ENCODE results near the gene ZNF512B. TPM values are rescaled to one million over a fixed set of nuclear protein-coding genes. Genes with fewer than 3 reads are reported as not detected.
"Not testable (repeated sequence)": the region's sequence is repeated elsewhere in the genome, so short reads cannot be mapped to it uniquely, and the experiment has no call there.

ZNF512B gene
- polyA plus RNA-seq, 1 donor from 2014 or later, result 0.30 TPM

DNA sequence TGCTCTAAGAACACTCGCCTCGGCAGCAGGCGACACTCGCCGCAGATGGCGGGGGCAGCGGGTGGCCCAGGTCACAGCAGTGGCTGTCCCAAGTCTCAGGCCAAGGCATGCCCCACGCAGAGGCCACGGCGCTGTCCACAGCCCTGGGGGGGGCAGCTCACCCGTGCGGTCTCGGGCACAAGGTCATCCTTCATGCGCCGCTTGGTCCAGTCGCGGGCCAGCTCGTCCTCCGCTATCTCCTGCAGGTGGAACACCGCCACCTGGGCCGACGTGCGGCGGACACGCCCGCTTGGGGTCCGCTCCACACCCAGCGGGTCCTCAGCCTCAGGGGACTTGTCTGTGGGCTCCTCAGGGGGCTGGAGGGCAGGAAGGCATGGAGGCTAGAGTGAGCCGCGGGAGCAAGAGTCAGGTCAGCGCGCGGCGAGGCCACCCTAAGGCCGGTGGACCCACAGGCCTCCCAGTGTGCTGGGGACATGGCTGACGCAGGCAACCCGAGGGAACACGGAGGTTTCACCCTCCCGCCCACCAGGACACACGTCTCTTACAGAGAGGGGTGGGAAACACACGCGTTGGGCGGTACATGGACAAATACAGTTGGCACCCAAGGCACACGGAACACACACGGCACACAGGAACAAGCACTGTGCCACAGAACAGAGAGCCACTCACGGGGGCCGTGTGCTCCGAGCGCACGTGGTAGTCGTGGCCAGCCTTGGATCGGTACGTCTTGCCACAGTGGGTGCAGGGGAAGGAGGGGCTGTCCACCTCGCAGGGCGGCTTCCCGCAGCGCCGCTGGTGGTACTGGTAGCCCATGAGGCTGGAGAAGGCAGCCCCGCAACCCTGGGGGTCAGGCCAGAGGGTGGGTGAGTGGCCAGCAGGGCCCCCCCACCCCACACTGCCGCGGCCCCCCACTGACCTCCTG, 7.0 kb downstream of the ZNF512B start:
- no peaks in the 10 kb centered on the region for H3K36me3 Mint-ChIP-seq
- no peaks in the 10 kb centered on the region for H3K4me1 Mint-ChIP-seq
- H3K9me3 Mint-ChIP-seq, result peaks cover 0 to 3% (median 0%) of the 10 kb centered on the region in 3 donors
- no peaks in the 10 kb centered on the region for H3K27me3 Mint-ChIP-seq
- H3K4me3 Mint-ChIP-seq, result peak overlapping the region in 2 of 4 donors; percentile 5 to 50
- no peak overlapping the region for H3K27ac Mint-ChIP-seq

DNA sequence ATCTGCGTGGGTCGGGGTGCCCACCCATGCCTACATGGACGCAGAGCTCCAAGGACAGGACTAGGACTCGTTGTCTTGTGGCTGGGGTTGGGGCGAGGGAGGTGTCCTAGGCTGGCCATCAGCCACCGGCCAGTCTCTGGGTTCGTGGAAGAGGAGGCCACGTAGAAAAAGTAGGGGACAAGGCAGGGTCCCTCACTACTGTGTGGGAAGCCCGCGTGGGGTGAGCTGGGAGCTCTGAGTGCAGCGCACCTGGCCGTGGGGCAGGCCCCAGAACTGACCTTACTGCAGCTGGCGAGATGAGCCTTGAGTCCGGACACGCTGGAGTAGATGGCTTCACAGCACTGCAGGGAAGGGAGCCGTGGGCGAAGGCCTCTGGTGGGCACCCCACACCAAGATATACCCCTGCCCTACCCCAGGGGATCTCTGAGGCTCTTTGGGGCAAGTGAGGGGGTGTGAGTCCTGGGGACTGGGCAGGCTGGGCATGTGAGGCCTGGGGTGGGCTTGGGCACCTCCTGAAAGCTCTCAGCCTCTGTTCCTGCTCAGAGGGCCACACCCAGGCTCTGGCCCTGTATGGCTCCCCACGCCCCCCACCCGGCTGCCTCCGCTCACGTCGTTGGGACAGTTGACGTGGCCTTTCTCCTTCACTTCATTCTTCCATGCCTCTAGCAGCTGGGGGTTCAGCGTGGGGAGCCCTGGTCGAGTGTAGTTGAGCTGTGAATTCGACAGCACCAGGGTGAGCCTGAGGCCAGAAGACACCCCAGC, 7.9 kb downstream of the ZNF512B start:
- Mint-ChIP-seq H3K27me3 (no peaks in the 10 kb centered on the region), H3K4me3 (peak overlapping the region in 1 of 4 donors; percentile 14), H3K4me1 (peaks cover 0 to 2% (median 1%) of the 10 kb centered on the region in 3 donors), H3K9me3 (peaks cover 0 to 3% (median 0%) of the 10 kb centered on the region in 3 donors), H3K27ac (peak overlapping the region in 1 of 3 donors; percentile 45), H3K36me3 (no peaks in the 10 kb centered on the region)

DNA sequence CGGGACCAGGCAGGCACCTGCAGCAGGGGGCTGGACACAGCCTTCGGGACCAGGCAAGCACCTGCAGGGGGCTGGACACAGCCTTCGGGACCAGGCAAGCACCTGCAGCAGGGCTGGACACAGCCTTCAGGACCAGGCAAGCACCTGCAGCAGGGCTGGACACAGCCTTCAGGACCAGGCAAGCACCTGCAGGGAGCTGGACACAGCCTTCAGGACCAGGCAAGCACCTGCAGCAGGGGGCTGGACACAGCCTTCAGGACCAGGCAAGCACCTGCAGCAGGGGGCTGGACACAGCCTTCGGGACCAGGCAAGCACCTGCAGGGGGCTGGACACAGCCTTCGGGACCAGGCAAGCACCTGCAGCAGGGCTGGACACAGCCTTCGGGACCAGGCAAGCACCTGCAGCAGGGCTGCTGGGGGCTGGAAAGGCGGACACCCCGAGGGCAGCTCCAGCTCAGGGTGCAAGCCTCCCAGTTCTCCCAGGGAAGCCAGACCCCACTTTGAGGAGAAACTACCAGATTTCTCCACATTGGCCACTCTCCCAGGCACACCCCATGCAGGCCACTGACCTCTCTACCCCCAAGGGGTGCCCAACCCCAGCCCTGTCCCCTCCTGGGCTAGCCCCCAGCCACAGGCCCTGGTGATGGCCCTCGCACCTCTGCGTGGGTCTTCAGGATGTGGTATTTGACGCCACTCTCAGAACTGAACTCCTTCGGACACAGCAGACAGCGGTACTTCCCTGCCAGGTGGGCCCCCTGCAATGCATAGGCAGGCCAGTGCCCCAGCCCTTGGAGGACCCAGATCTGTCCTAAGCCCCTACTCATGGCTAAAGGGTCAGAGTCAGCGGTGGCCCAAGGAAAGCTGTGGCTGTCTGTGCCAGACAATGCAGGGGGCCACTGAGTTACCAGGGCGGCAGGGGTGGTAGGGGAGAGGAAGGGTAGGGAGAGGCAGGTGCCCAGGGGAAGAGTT, 8.8 kb downstream of the ZNF512B start:
- not testable (repeated sequence) for H3K36me3 Mint-ChIP-seq, H3K27me3 Mint-ChIP-seq, H3K9me3 Mint-ChIP-seq, H3K4me1 Mint-ChIP-seq
- Mint-ChIP-seq H3K4me3 (peak overlapping the region in 1 of 4 donors; percentile 14), H3K27ac (peak overlapping the region in 1 of 3 donors; percentile 45)

DNA sequence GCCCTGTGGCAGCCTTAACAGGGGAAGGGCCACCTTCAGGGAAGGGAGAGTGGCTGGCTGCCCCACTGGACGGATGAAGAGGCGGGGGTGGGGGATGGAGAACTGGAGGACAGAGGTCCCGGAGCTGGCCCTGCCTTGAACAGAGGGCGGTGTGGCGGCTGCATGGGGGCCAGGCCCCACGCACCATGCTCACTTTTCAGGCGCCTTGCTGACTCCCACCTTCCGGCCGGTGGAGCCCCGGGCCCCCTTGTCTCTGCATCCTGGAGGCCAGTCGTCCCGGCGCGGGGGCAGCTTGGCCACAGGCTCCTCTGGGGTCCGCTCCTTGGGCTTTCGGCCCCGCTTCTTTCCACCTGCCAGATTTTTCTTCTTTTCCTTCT, 10.0 kb downstream of the ZNF512B start:
- Mint-ChIP-seq H3K4me1 (peaks cover 1 to 3% (median 2%) of the 10 kb centered on the region in 3 donors), H3K4me3 (peak overlapping the region in 3 of 4 donors; percentile 5 to 63 (median 45)), H3K27me3 (no peaks in the 10 kb centered on the region), H3K9me3 (peaks cover 0 to 1% (median 0%) of the 10 kb centered on the region in 3 donors), H3K27ac (no peak overlapping the region), H3K36me3 (no peaks in the 10 kb centered on the region)

DNA sequence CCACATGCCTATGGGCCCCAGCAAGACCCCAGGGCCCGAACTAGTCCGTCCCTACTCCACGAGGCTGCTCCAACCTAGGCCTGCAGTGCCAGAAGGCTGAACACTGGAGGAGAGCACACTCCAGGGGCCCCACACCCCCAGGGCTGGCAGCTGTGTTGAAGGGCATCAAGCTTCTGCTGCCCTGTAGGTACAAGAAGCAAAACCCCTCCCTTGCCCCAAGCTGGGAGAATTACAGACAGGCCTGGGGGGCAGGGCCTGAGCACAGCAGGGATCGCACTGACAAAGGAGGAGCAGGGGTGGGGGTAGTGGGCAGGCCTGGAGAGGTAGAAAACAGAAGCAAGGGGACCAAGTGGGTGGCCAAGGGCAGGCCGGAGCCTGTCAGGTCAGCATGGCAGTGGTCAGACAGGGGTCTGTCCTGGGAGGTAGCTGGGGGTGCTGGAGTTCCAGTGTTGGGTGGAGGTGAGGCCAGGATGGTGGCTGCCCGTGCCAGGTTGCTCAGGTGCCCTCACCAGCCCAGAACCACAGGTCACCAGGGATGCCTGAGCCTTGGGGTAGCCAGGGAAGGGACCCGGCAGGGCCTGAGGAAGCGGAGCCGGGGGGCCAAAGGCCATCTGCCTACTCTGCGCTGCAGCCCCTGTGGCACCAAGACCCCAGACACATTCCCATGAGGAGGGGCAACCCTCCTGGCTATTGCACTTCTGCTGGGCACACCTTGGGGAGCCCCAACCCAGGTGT, 10.6 kb downstream of the ZNF512B start:
- Mint-ChIP-seq H3K4me1 (peaks cover 6 to 9% (median 7%) of the 10 kb centered on the region in 3 donors), H3K4me3 (peak overlapping the region in 2 of 4 donors; percentile 51 to 96), H3K9me3 (peaks cover 0 to 1% (median 0%) of the 10 kb centered on the region in 3 donors), H3K27me3 (no peaks in the 10 kb centered on the region), H3K27ac (no peak overlapping the region), H3K36me3 (no peaks in the 10 kb centered on the region)

DNA sequence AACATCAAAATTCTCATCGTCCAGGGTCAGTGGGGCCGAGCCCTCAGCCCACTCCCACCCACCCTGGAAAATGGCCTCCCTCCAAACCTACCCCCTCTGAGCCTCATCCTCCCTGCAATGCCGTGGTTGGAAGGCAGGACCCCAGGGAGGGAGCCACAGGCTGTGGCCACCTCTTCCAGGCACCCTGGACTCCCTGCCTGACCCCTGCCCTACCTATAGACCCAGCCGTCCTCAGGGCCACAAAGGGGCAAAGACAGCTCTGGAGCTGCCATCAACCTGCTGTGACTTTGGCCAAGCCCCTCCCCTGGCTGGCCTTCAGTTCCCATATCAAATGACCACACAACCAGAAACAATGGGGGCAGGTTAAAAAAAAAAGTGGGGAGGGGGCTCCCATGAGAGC, 11.3 kb downstream of the ZNF512B start:
- H3K27ac Mint-ChIP-seq, result peak overlapping the region in 1 of 3 donors; percentile 31
- H3K4me3 Mint-ChIP-seq, result peak overlapping the region in 2 of 4 donors; percentile 34 to 96
- peaks cover 8 to 15% (median 12%) of the 10 kb centered on the region in 3 donors for H3K4me1 Mint-ChIP-seq
- no peaks in the 10 kb centered on the region for H3K27me3 Mint-ChIP-seq
- H3K9me3 Mint-ChIP-seq, result peaks cover 0 to 1% (median 0%) of the 10 kb centered on the region in 3 donors
- no peaks in the 10 kb centered on the region for H3K36me3 Mint-ChIP-seq

DNA sequence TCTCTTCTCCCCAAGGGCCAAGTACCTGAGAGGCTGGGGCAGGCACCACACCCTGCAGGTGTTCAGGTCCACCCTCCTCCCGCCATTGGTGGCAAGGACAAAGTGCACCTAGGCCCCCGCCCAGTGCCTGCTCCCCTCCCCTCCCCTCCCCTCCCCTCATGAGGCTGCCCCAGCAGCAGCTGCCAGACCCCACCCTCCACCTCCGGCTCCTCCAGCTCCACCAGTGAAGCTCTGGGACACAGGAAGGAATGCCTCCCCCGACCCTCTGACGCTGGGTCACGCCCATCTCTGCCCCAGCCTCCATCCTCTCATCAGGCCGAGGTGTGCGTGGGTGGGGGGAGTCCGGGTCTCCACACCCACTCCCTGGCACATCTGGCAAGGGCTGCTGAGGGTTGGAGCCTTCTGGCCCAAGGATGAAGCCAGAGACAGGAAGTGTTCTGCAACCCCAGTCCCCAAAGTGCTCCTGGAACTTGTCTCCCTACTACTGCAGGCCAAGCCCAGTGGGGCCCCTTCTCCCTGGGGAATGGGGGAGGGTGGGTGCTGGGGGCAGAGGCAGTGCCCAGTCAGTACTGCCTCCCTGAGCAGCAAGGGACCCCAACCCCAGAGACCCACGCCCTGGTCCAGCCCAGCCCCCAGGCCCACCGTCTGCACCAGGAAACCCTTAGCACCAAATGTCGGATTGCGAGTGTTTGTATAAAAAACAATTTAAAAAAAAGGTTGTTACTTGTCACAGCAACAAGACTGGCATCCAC, 11.9 kb downstream of the ZNF512B start:
- Mint-ChIP-seq H3K27ac (peak overlapping the region in 1 of 3 donors; percentile 97), H3K4me1 (peaks cover 8 to 16% (median 12%) of the 10 kb centered on the region in 3 donors), H3K4me3 (peak overlapping the region in 3 of 4 donors; percentile 86 to 96 (median 94)), H3K36me3 (no peaks in the 10 kb centered on the region), H3K27me3 (no peaks in the 10 kb centered on the region), H3K9me3 (peaks cover 0 to 1% (median 0%) of the 10 kb centered on the region in 3 donors)

DNA sequence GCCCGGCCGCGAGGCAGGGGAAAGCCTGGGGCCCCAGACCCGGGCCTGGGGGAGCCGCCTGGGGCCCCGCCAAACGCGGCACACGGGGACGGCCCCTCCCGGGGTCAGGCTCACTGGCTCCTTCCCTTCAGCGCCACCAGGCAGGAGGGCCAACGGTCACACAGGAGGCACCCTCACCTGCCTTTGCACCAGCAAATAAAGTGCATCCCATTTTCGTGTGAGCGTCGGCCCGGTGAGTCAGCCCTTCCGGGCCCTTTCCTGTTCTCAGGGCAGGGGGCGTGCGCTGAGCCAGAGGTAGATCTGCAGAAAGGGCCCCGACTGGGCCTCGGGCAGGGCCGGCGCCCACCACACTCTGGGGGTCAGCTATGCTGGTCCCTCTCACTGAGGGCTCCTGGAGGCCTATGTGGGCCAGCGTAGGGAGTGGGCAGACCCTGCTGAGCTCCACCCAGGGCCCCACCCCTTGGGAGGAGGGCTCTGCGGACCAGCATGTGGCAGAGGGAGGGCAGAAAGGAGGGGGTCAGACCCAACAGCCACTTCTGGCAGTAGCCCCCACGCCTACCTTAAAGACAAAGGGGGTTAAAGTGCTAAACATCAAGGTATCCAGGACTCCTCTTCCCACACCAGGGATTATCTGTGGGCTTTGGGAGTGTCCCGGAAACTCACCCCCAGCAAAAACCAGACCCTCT, 12.6 kb downstream of the ZNF512B start:
- no peaks in the 10 kb centered on the region for H3K27me3 Mint-ChIP-seq
- peaks cover 8 to 20% (median 17%) of the 10 kb centered on the region in 3 donors for H3K4me1 Mint-ChIP-seq
- H3K27ac Mint-ChIP-seq, result peak overlapping the region; percentile 73 to 97 (median 74)
- peak overlapping the region; percentile 86 to 96 (median 90) for H3K4me3 Mint-ChIP-seq
- H3K9me3 Mint-ChIP-seq, result peaks cover 0 to 1% (median 0%) of the 10 kb centered on the region in 3 donors
- no peaks in the 10 kb centered on the region for H3K36me3 Mint-ChIP-seq

DNA sequence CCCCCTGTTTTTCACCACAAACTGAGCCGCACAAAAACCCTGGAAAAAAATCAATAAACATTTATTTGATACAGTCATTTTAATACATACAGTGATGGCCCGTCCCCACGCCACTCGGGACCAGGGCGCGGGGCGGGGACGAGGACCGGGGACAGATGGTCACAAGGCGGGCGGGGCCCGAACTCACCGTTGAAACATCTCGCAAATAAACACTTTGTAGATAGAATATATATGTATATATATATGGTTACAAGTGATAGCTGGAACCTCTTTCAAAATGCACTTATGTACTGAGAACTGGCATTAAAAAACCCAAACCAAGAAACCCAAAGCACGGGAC, 13.1 kb downstream of the ZNF512B start:
- Mint-ChIP-seq H3K4me1 (peaks cover 8 to 23% (median 20%) of the 10 kb centered on the region in 3 donors), H3K27me3 (no peaks in the 10 kb centered on the region), H3K36me3 (no peaks in the 10 kb centered on the region), H3K4me3 (peak overlapping the region; percentile 86 to 96 (median 94)), H3K9me3 (peaks cover 0 to 1% (median 0%) of the 10 kb centered on the region in 3 donors), H3K27ac (peak overlapping the region; percentile 74 to 97 (median 94))

DNA sequence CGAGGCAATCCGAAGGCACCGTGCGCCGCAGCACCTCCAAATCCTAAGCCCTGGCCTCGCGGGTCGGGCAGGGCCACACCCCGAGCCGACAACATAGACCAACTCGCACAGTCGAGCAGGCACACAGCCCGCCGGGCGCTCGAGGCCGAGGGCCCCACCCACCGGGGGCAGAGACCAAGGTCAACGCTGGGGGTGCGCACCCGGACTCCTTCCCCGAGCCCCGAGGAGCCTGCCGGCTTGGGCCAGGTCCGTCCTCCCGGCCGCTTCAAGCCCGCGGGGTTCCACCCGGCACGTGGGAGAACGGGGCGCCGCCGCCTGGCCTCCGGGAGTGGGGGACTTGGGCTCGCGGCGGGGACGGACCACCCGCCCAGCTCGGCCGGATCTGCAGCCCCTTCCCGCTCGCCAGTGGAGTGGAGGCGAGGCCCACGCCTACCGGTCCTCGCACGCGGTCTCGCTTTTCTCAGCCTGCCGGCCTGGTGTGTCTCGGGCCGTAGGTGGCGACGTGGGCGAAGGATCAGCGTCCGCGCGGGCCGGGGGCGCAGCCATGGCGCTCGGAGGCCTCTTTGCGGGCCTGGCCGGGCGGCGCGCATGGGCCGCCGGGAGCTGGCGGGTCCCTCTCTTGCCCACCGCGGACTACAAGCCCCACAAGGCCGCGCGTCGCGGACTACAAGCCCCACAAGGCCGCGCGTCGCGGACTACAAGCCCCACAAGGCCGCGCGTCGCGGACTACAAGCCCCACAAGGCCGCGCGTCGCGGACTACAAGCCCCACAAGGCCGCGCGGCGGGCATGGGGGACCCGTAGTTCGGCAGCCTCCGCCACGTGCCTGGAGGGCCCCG, 13.7 kb downstream of the ZNF512B start, which contains the start of gene UCKL1:
UCKL1 (minus strand) TSS at position 590 of the 837 bp plus-strand sequence; CDS start at position 546, 44 bp downstream.
- Mint-ChIP-seq H3K27me3 (no peaks in the 10 kb centered on the region), H3K4me3 (peak within 1 kb of the TSS; percentile 87 to 96 (median 94)), H3K4me1 (peaks cover 12 to 27% (median 21%) of the 10 kb centered on the region in 3 donors), H3K36me3 (no peaks in the 10 kb centered on the region), H3K9me3 (no peaks in the 10 kb centered on the region), H3K27ac (peak within 1 kb of the TSS; percentile 74 to 97 (median 94))

DNA sequence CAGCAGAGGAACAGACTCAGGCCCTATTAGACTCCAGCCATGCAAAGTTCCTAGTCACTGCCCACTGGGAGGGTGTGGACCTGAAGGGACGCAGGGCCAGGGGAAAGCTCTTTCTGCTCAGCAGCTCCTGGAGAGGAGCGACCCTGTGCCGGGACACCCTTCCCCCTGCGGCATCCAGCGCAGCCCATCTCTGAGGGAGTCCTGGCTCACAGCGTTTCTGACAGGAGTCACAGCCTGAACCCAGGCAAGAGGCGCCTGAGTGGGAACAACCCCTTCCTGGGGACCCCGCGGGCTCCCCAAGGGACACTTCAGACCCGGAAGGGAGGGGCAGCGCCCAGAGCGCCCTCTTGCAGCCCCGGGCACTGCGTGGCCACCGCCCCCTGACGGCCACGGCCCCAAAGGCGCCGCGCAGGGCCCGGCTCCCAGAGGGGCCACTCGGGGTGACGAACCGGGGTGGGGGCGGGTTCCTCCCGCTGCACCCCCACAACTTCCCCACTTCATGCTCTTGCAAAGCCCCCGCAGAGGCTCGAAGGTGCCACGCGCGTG, 14.4 kb downstream of the ZNF512B start:
- Mint-ChIP-seq H3K27me3 (no peaks in the 10 kb centered on the region), H3K27ac (peak overlapping the region; percentile 71 to 97 (median 84))

More for the DNA sequence above, 14.4 kb downstream of the ZNF512B start:
- Mint-ChIP-seq H3K4me3 (peak overlapping the region; percentile 87 to 96 (median 94)), H3K9me3 (no peaks in the 10 kb centered on the region), H3K4me1 (peaks cover 13 to 28% (median 21%) of the 10 kb centered on the region in 3 donors), H3K36me3 (no peaks in the 10 kb centered on the region)
